Limb (tissue), 2 donors: ENCODE data around the gene LRRC4C.

Experiments
- DNase-seq, 2 donors: peaks; one replicate each; pipeline ENCODE4 v3.0.0-alpha.2; 2016; ENCODE audit errors: extremely low spot score in 2 of 2

Gene LRRC4C

GRCh38 chr11:40130427-40130826 lies 1329.0 kb downstream of the LRRC4C start:
- DNase-seq = peak in 1 of 2 donors; percentile 36

DNA sequence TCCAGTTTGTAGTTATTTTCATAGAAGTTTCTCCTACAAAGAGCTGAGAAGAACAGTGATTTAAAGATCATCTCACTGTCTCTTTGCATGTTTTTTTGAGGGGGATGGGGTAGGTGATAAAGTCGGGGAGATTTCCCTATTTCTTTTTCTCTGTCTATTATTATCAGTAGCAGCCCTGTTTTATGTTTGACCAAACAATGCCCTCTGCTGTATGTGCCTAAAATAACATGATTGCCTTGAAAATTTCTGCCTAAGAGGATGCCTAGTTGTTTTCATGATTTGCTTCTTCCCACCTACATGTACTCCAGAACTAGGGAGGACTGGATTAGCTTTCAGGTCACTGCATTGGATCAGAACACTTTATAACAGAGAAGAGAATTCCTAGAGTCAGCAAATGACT lies 1330.2 kb downstream of the LRRC4C start:
- peak in 1 of 2 donors; percentile 30 for DNase-seq

DNA sequence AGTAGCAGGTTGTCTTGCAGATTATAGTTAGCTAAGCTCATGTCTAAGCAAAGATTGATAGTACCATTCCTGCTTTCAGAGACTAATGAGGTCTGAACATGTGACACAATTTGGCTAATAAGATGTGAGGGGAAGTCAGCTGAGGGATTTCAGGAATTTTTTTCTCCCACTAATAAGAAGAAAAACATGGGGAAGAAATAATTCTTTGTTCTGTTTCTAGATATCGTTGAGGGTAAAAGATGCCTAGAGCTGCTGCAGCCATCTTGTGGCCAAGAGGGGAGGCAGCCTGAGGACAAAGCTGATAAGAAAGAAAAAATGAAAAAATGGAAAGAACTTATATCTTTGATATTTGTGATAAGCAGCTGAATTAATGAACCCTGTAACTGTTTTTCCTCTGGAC lies 1334.4 kb downstream of the LRRC4C start:
- DNase-seq = no peak

DNA sequence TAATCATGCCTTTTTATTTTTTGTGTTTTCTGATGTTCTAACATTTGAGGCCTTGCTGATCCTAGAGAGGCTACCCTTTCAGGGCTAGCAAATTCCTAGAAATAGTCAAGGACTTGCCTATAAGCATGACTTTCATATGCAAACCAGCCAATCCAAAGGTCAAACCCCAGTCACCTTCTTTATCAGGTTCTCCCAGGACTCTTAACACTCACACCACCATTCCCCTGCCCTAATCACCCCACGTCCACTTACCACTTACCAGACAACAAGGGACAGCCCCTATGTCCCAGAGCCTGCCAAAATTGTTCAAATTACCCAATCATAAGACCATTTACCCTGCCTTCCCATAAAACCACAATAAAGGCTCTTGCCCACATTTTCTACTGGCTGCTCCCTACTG lies 1339.8 kb downstream of the LRRC4C start:
- DNase-seq = no peak

DNA sequence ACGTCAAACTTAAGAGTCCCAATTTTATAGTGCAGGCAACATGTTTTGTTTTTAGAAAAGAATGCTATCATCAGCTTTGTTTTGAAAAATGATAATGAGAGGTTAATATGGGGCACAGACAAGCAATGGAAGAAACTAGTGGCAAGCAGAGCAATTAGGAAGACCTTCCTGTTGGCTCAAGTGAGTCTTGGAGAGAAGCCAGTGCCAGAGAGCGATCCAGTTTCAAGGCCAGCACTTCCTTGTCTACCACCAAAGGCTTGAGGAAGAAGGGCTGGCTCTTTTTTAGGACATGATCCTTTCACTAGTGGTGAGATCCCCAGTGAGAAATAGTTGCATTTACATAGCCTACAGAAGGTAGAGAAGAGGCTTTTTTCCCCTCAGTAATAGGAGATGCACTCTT lies 1340.7 kb downstream of the LRRC4C start:
- no peak for DNase-seq

GRCh38 chr11:40118026-40118425 lies 1341.4 kb downstream of the LRRC4C start:
- DNase-seq = no peak

DNA sequence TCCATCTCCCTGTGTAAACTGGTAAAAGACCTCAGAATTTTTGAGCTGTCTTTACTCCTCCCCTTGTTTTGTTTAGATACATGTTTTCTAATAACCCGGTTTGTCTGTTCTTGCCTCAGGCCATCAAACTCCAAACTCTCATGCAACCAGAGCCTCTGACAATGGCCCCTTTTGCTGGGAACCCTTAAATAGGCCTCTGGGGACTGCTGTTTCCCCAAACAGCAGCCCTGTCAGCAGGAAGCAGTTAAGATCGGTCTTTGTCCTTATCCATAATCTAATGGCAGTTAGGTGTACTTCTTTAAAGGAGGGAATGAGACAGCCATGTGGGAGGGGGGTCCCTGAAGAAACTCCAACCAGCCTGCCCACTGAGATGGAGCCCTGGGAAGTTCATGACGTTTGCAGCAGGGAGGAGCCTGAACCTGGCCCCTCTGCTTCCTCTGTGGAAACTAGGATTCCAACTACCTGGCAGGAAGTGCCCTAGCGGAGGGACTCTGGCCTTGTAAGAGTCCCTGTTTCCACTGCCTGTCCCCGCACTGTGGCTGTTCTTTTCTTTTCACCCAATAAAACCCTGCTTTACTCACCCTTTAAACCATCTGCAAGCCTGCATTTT lies 1354.4 kb downstream of the LRRC4C start:
- DNase-seq = no peak

- DNase-seq = no peak
Measured at GRCh38 chr11:40100781-40101180, 1358.7 kb downstream of the LRRC4C start.

GRCh38 chr11:40100162-40100553 lies 1359.3 kb downstream of the LRRC4C start:
- no peak for DNase-seq

GRCh38 chr11:40099426-40100161 lies 1359.9 kb downstream of the LRRC4C start:
- DNase-seq = no peak

- peak in 1 of 2 donors; percentile 30 for DNase-seq
Measured at GRCh38 chr11:40095446-40095845, 1364.0 kb downstream of the LRRC4C start.

DNA sequence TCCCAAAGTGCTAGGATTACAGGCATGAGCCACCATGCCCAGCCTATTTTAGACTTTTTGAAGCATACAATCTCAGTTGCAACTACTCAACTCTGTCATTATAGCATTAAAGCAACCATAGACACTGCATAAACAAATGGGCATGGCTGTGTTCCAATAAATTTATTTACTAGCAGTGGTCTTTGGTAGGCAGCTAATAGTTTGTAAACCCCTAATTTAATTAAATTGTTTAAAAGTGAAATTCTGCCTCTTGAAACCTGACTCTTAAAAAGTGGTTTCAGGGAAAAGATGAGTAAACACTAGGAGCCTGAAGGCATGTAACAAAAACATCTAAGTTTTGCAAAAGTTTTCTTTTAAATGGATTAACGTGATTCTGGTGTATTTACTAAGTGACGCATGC lies 1364.5 kb downstream of the LRRC4C start:
- DNase-seq = no peak

GRCh38 chr11:40080434-40080833 lies 1379.0 kb downstream of the LRRC4C start:
- DNase-seq = no peak
